SK-N-SH (cell line): ENCODE results near the gene LRRC45. TPM values are rescaled to one million over a fixed set of nuclear protein-coding genes. Genes with fewer than 3 reads are reported as not detected.

Source experiments
- CTCF ChIA-PET: fragments of 300-600, 350-600 bp; formaldehyde crosslinking; extraction: SDS; loops from one replicate; lab custom pipeline; 2021; lab: Yijun Ruan, JAX
- POLR2A ChIA-PET: fragments of 350-600 bp; sonication (Branson Sonifier 250); formaldehyde crosslinking; extraction: SDS; loops from one replicate; lab custom pipeline; 2020; ENCODE audit warnings: antibody characterized with exemption, inconsistent platforms; lab: Yijun Ruan, JAX
- DNase-seq: peaks from one replicate; pipeline ENCODE4 v3.0.0; 2012
- H2AFZ ChIP-seq: fragments of 200-600 bp; sonication (generic); 2 replicates; pipeline ENCODE4 v1.8.1; 2016; ENCODE audit warnings: antibody characterized with exemption, mild to moderate bottlenecking, low read depth
- H3F3A ChIP-seq: fragments of 200-600 bp; sonication (generic); replicated peaks from 2 replicates; pipeline ENCODE3; 2016; ENCODE audit warnings: antibody characterized with exemption, mild to moderate bottlenecking; ENCODE audit not compliant: insufficient read depth
- H3K27ac ChIP-seq, 2 experiments: fragments of 200-500 bp in 1 of 2; fragments of 200-600 bp in 1 of 2; sonication (Bioruptor generic) in 1 of 2; sonication (generic), shearing (Covaris generic) in 1 of 2; 2 replicates each; pipeline versions ENCODE4 v1.5.1 to v1.6.1; 2014 to 2016; ENCODE audit warnings: low read depth in 2 of 2, inconsistent platforms in 1 of 2, low read length in 1 of 2, mild to moderate bottlenecking in 1 of 2, mixed read lengths in 1 of 2
- H3K27me3 ChIP-seq: fragments of 200-600 bp; sonication (generic), shearing (Covaris generic); 2 replicates; pipeline ENCODE4 v1.6.1; 2016; ENCODE audit warnings: mixed run types; ENCODE audit not compliant: insufficient read depth
- H3K36me3 ChIP-seq, 2 experiments: fragments of 200-500 bp in 1 of 2; fragments of 200-600 bp in 1 of 2; sonication (Bioruptor generic) in 1 of 2; sonication (generic) in 1 of 2; replicated peaks in 1 of 2; 2 replicates each; pipeline versions ENCODE3 to v1.5.1; 2014 to 2016; ENCODE audit warnings: low read length in 1 of 2, mild to moderate bottlenecking in 1 of 2; ENCODE audit not compliant: insufficient read depth in 2 of 2, control insufficient read depth in 1 of 2
- H3K4me1 ChIP-seq, 2 experiments: fragments of 200-500 bp in 1 of 2; fragments of 200-600 bp in 1 of 2; sonication (Bioruptor generic) in 1 of 2; sonication (generic), shearing (Covaris generic) in 1 of 2; 2 replicates each; pipeline versions ENCODE4 v1.5.1 to v1.6.1; 2014 to 2016; ENCODE audit warnings: low read depth in 1 of 2, low read length in 1 of 2, mixed run types in 1 of 2; ENCODE audit not compliant: insufficient read depth in 2 of 2, control insufficient read depth in 1 of 2
- H3K4me2 ChIP-seq: fragments of 200-600 bp; sonication (generic), shearing (Covaris generic); 2 replicates; pipeline ENCODE4 v1.6.1; 2017; ENCODE audit warnings: mixed run types
- H3K4me3 ChIP-seq, 2 experiments: fragments of 200-500 bp in 1 of 2; fragments of 200-600 bp in 1 of 2; sonication (Bioruptor generic) in 1 of 2; sonication (generic), shearing (Covaris generic) in 1 of 2; 2 replicates each; pipeline versions ENCODE4 v1.5.1 to v1.8.1; 2014 to 2016; ENCODE audit warnings: low read depth in 2 of 2, inconsistent platforms in 1 of 2, low read length in 1 of 2, mild to moderate bottlenecking in 1 of 2, mixed read lengths in 1 of 2, moderate library complexity in 1 of 2
- H3K79me2 ChIP-seq: fragments of 200-600 bp; sonication (generic); 2 replicates; pipeline ENCODE4 v1.8.1; 2017; ENCODE audit warnings: mild to moderate bottlenecking; ENCODE audit not compliant: insufficient read depth
- H3K9ac ChIP-seq: fragments of 200-600 bp; sonication (generic); 2 replicates; pipeline ENCODE4 v1.6.1; 2017; ENCODE audit warnings: mixed run types
- H3K9me2 ChIP-seq: fragments of 200-600 bp; sonication (generic); 2 replicates; pipeline ENCODE4 v1.6.1; 2017; ENCODE audit warnings: mixed run types
- H3K9me3 ChIP-seq: fragments of 200-600 bp; sonication (generic); 2 replicates; pipeline ENCODE4 v1.6.1; 2017; ENCODE audit warnings: mixed run types, mild to moderate bottlenecking, moderate library complexity
- H4K20me1 ChIP-seq: fragments of 200-600 bp; sonication (generic); 2 replicates; pipeline ENCODE4 v1.6.1; 2017; ENCODE audit warnings: mild to moderate bottlenecking, mixed run types; ENCODE audit not compliant: insufficient read depth
- CHD2 ChIP-seq: fragments of 150-350 bp; IDR thresholded peaks from 2 replicates; pipeline ENCODE4 v1.6.1; 2018; ENCODE audit warnings: low read length; ENCODE audit not compliant: partially characterized antibody
- CTCF ChIP-seq: fragments of 200-600 bp; sonication (generic); IDR thresholded peaks from 2 replicates; pipeline ENCODE4 v1.6.1; 2017; ENCODE audit warnings: antibody characterized with exemption, mild to moderate bottlenecking, moderate library complexity
- EP300 ChIP-seq, 2 experiments: IDR thresholded peaks; 2 replicates each; pipeline versions ENCODE4 v1.4.0 to v1.6.1; 2012; ENCODE audit warnings: borderline replicate concordance in 1 of 2, low read depth in 1 of 2, low read length in 1 of 2
- FOSL2 ChIP-seq: IDR thresholded peaks from 2 replicates; pipeline ENCODE4 v1.4.0; 2012; ENCODE audit warnings: low read depth, mild to moderate bottlenecking, moderate library complexity, borderline replicate concordance
- FOXJ3 ChIP-seq: sonication (generic); formaldehyde crosslinking; IDR thresholded peaks from 2 replicates; pipeline ENCODE4 v1.5.1; 2020; ENCODE audit warnings: mild to moderate bottlenecking, missing genetic modification reagents
- GABPA ChIP-seq: IDR thresholded peaks from 2 replicates; pipeline ENCODE4 v1.4.0; 2012; ENCODE audit warnings: low read depth, mild to moderate bottlenecking
- JUND ChIP-seq: IDR thresholded peaks from 2 replicates; pipeline ENCODE4 v1.4.0; 2012
- MEF2A ChIP-seq: IDR thresholded peaks from 2 replicates; pipeline ENCODE4 v1.4.0; 2012; ENCODE audit warnings: low read depth, borderline replicate concordance
- MXI1 ChIP-seq: IDR thresholded peaks from 2 replicates; pipeline ENCODE4 v1.6.1; 2012; ENCODE audit warnings: mild to moderate bottlenecking, low read depth, low read length, improper control_type of control experiment
- NFIC ChIP-seq: IDR thresholded peaks from 2 replicates; pipeline ENCODE4 v1.4.0; 2012; ENCODE audit warnings: borderline replicate concordance
- NRF1 ChIP-seq: IDR thresholded peaks from 2 replicates; pipeline ENCODE4 v1.6.1; 2012; ENCODE audit warnings: low read depth, mild to moderate bottlenecking, low read length
- SIN3A ChIP-seq: IDR thresholded peaks from 2 replicates; pipeline ENCODE4 v1.6.1; 2012; ENCODE audit warnings: low read depth, mild to moderate bottlenecking, low read length, moderate library complexity, borderline replicate concordance
- TCF12 ChIP-seq: IDR thresholded peaks from 2 replicates; pipeline ENCODE4 v1.4.0; 2012
- TEAD4 ChIP-seq: IDR thresholded peaks from 2 replicates; pipeline ENCODE4 v1.4.0; 2012; ENCODE audit warnings: mild to moderate bottlenecking, borderline replicate concordance; ENCODE audit not compliant: insufficient read depth
- USF1 ChIP-seq: IDR thresholded peaks from 2 replicates; pipeline ENCODE4 v1.4.0; 2012; ENCODE audit warnings: low read depth, borderline replicate concordance
- USF2 ChIP-seq: fragments of 150-350 bp; IDR thresholded peaks from 2 replicates; pipeline ENCODE4 v1.6.1; 2017; ENCODE audit warnings: antibody characterized with exemption, low read length, low read depth, borderline replicate concordance
- WGBS: methylation state at CpG from one replicate; pipeline ENCODE4 v1.1.6; 2017; ENCODE audit warnings: low lambda C conversion rate; 5-methylcytosine and 5-hydroxymethylcytosine counted together
- polyA plus RNA-seq, 3 experiments: library from polyadenylated mRNA; depleted of rRNA; stranded (reverse); fragments of >200 nt; gene quantifications; 2 replicates each; pipeline ENCODE4 v1.2.3, GENCODE V29; 2012
- TF ChIP-seq, protein P1 (sequence below): IDR thresholded peaks from 2 replicates; pipeline ENCODE4 v1.4.0; 2012; ENCODE audit warnings: low read depth
- TF ChIP-seq, protein P2 (sequence below): fragments of 150-350 bp; IDR thresholded peaks from 2 replicates; pipeline ENCODE4 v1.6.1; 2016; ENCODE audit warnings: mild to moderate bottlenecking, low read depth, low read length
- TF ChIP-seq, protein P3 (sequence below): IDR thresholded peaks from 2 replicates; pipeline ENCODE4 v1.6.1; 2012; ENCODE audit warnings: mild to moderate bottlenecking, low read depth, low read length, moderate library complexity

The LRRC45 gene
- polyA plus RNA-seq, 1 of the 3 experiments (the other 2 are of a cell fraction) = 31.5 TPM

DNA sequence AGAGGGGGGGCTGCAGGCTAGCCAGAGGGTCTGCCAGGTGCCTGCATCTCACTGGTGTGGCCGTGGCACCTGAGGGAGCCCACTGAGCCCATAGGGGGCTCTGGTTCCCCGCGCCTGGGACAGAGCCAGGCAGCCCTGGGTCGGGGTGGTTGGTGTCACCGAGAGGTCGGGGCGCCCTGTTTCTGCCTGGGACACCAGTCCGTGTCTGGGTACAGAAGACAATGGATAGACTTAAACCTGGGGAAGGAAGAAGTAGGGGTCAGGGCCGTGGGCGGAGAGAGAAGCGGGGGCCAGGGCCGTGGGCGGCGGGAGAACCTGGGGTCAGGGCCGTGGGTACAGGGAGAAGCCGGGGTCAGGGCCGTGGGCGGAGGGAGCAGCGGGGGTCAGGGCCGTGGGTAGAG, 25.5 kb downstream of the LRRC45 start:
- Histone ChIP-seq H3K9me3 (no peaks in the 10 kb centered on the region), H2AFZ (no peak overlapping the region), H3K4me3 (no peak overlapping the region), H3K9me2 (no peaks in the 10 kb centered on the region), H3K9ac (no peak overlapping the region), H3K27me3 (no peaks in the 10 kb centered on the region), H3F3A (peaks cover 5% of the 10 kb centered on the region), H3K36me3 (peaks cover 15 to 40% of the 10 kb centered on the region in 2 experiments), H4K20me1 (peaks cover 14% of the 10 kb centered on the region; the same call in 1 of the 2 replicates), H3K4me2 (no peak overlapping the region), H3K79me2 (peaks cover 31% of the 10 kb centered on the region), H3K27ac (no peak overlapping the region), H3K4me1 (peaks cover 0 to 22% of the 10 kb centered on the region in 2 experiments; a peak in 2 of 4 replicates)
- DNase-seq = no peak
- ChIA-PET CTCF (interaction anchor here (2.5 to 4.1 kb wide), 3 partner anchors 12 to 27 kb away, joined by 10 to 45 read pairs (median 42); partner anchors contain the start of genes DCXR and RAC3), POLR2A (no interaction called here)
- 95% methylated on average over 15 of the region's 20 CpGs for WGBS
- TF ChIP-seq, protein P1, sequence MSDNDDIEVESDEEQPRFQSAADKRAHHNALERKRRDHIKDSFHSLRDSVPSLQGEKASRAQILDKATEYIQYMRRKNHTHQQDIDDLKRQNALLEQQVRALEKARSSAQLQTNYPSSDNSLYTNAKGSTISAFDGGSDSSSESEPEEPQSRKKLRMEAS = no peak
- TF ChIP-seq FOXJ3 (CRISPR knock-in tag) (no peak), USF2 (no peak), FOSL2 (no peak), JUND (no peak), NRF1 (no peak), TCF12 (no peak), GABPA (no peak), EP300 (IDR thresholded peaks at IDR 0.05; ENCODE audit: borderline replicate concordance in 1 of 2, low read depth in 1 of 2, low read length in 1 of 2) (no peak), MEF2A (no peak), NFIC (no peak), MXI1 (no peak), SIN3A (no peak), USF1 (no peak)

- Histone ChIP-seq H3K36me3 (peaks cover 21 to 46% of the 10 kb centered on the region in 2 experiments), H3K4me1 (peaks cover 0 to 25% of the 10 kb centered on the region in 2 experiments; a peak in 2 of 4 replicates), H3K4me2 (no peak overlapping the region), H3K27ac (no peak overlapping the region), H4K20me1 (peaks cover 14% of the 10 kb centered on the region; the same call in 1 of the 2 replicates), H3K27me3 (no peaks in the 10 kb centered on the region), H3K9me3 (no peaks in the 10 kb centered on the region), H3K4me3 (no peak overlapping the region), H3F3A (peaks cover 5% of the 10 kb centered on the region), H3K9ac (no peak overlapping the region), H3K9me2 (no peaks in the 10 kb centered on the region), H3K79me2 (peaks cover 36% of the 10 kb centered on the region), H2AFZ (no peak overlapping the region)
- ChIA-PET CTCF (interaction anchor here (2.3 to 4.1 kb wide), 4 partner anchors 13 to 90 kb away, joined by 10 to 45 read pairs (median 30); partner anchors contain the start of genes DCXR and RAC3), POLR2A (no interaction called here)
- 86% methylated on average over 8 of the region's 8 CpGs for WGBS
- no peak for DNase-seq
- TF ChIP-seq TEAD4 = no peak
- TF ChIP-seq CHD2 = no peak
- TF ChIP-seq CTCF = no peak
- TF ChIP-seq, protein P2, sequence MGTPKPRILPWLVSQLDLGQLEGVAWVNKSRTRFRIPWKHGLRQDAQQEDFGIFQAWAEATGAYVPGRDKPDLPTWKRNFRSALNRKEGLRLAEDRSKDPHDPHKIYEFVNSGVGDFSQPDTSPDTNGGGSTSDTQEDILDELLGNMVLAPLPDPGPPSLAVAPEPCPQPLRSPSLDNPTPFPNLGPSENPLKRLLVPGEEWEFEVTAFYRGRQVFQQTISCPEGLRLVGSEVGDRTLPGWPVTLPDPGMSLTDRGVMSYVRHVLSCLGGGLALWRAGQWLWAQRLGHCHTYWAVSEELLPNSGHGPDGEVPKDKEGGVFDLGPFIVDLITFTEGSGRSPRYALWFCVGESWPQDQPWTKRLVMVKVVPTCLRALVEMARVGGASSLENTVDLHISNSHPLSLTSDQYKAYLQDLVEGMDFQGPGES = no peak
- TF ChIP-seq, protein P1 = no peak
- TF ChIP-seq, protein P3, sequence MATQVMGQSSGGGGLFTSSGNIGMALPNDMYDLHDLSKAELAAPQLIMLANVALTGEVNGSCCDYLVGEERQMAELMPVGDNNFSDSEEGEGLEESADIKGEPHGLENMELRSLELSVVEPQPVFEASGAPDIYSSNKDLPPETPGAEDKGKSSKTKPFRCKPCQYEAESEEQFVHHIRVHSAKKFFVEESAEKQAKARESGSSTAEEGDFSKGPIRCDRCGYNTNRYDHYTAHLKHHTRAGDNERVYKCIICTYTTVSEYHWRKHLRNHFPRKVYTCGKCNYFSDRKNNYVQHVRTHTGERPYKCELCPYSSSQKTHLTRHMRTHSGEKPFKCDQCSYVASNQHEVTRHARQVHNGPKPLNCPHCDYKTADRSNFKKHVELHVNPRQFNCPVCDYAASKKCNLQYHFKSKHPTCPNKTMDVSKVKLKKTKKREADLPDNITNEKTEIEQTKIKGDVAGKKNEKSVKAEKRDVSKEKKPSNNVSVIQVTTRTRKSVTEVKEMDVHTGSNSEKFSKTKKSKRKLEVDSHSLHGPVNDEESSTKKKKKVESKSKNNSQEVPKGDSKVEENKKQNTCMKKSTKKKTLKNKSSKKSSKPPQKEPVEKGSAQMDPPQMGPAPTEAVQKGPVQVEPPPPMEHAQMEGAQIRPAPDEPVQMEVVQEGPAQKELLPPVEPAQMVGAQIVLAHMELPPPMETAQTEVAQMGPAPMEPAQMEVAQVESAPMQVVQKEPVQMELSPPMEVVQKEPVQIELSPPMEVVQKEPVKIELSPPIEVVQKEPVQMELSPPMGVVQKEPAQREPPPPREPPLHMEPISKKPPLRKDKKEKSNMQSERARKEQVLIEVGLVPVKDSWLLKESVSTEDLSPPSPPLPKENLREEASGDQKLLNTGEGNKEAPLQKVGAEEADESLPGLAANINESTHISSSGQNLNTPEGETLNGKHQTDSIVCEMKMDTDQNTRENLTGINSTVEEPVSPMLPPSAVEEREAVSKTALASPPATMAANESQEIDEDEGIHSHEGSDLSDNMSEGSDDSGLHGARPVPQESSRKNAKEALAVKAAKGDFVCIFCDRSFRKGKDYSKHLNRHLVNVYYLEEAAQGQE = no peak
- no peak for TF ChIP-seq EP300 (IDR thresholded peaks at IDR 0.05; ENCODE audit: borderline replicate concordance in 1 of 2, low read depth in 1 of 2, low read length in 1 of 2)
Observed at GRCh38 chr17:82049106-82049505, 26.0 kb downstream of the LRRC45 start.
